Astrocyte (in vitro differentiated cells and primary cell): ENCODE data around the gene PEAK3.

ENCODE experiments used
- CTCF ChIP-seq: IDR thresholded peaks from 2 replicates; pipeline ENCODE4 v1.5.1; 2011; ENCODE audit warnings: low read depth, mild to moderate bottlenecking, inconsistent platforms, low read length, moderate library complexity; ENCODE audit not compliant: insufficient read depth
- EZH2 ChIP-seq: IDR thresholded peaks from 2 replicates; pipeline ENCODE4 v1.6.1; 2012; ENCODE audit warnings: mild to moderate bottlenecking, low read length, inconsistent platforms; ENCODE audit not compliant: insufficient read depth

DNA sequence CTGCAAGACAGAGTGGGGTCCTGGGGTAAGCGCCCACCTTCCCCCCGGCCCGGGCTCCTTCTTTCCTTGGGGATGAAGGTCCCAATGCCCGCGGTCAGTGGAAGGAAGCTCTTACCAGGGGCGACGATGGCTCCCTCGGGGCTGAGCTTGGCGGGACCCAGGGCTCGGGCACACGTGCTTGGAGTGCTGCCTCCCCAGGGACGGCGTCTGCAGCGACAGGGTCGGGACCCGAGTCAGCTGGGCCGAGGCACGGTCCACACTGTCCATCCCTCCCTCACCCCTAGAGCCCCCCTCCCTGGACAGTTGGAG is 29.2 kb downstream of the PEAK3 start:
- TF ChIP-seq EZH2: peak; percentile 48
- no peak for TF ChIP-seq CTCF
